Gastroesophageal sphincter (tissue), 4 donors: ENCODE data around the gene UPF3A. TPM values are rescaled to one million over a fixed set of nuclear protein-coding genes. Genes with fewer than 3 reads are reported as not detected.
A peak's percentile ranks its signal among the peaks of the same experiment; 100 is the strongest.

Experiments
- ATAC-seq: fragments of 150-250 bp; one replicate; pipeline ENCODE4 v1.9.1; 2016; ENCODE audit warnings: mild to moderate bottlenecking, moderate library complexity
- H3K27ac ChIP-seq, 4 donors: fragments of 200-600 bp; sonication (generic) in 3 of 4; 1 replicate in 3 of 4; 2 replicates in 1 of 4; pipeline ENCODE4 v1.5.1; 2016 to 2019
- H3K27me3 ChIP-seq: fragments of 200-600 bp; sonication (generic); one replicate; pipeline ENCODE4 v1.5.1; 2019
- H3K36me3 ChIP-seq, 2 donors: fragments of 200-600 bp; sonication (generic); one replicate each; pipeline ENCODE4 v1.5.1; 2019; ENCODE audit warnings: control low read depth in 1 of 2
- H3K4me1 ChIP-seq, 3 donors: fragments of 200-600 bp; sonication (generic); 1 replicate in 2 of 3; 2 replicates in 1 of 3; pipeline ENCODE4 v1.5.1; 2016 to 2019; ENCODE audit warnings: control low read depth in 2 of 3
- H3K4me3 ChIP-seq, 2 donors: fragments of 200-600 bp; sonication (generic); one replicate each; pipeline ENCODE4 v1.5.1; 2019; ENCODE audit warnings: mild to moderate bottlenecking in 1 of 2, moderate library complexity in 1 of 2
- H3K9me3 ChIP-seq, 3 donors: fragments of 200-600 bp; sonication (generic); one replicate each; pipeline ENCODE4 v1.5.1; 2017 to 2019; ENCODE audit warnings: control low read depth in 2 of 3
- EP300 ChIP-seq: sonication (generic); formaldehyde crosslinking; IDR thresholded peaks from one replicate; pipeline ENCODE4 v1.6.1; 2017; ENCODE audit warnings: antibody characterized with exemption, mild to moderate bottlenecking
- POLR2A ChIP-seq, 2 donors: fragments of 450-650 bp; IDR thresholded peaks; one replicate each; pipeline ENCODE4 v1.6.1; 2017; ENCODE audit warnings: antibody characterized with exemption in 2 of 2, mild to moderate bottlenecking in 2 of 2, moderate library complexity in 1 of 2
- POLR2AphosphoS5 ChIP-seq: sonication (generic); formaldehyde crosslinking; IDR thresholded peaks from one replicate; pipeline ENCODE4 v1.6.1; 2017; ENCODE audit warnings: antibody characterized with exemption
- WGBS, 2 donors: methylation state at CpG; one replicate each; pipeline ENCODE4 v1.1.5; 2018; ENCODE audit warnings: low coverage in 1 of 2; 5-methylcytosine and 5-hydroxymethylcytosine counted together
- total RNA-seq, 4 donors: library from RNA; depleted of rRNA; stranded (reverse); fragments of >200 nt; gene quantifications; one replicate each; pipeline ENCODE4 v1.1.0, GENCODE V29; 2016
- TF ChIP-seq, protein P1 (sequence below), 4 experiments: fragments of 200-600 bp in 2 of 4; fragments of 450-650 bp in 2 of 4; sonication (generic) in 1 of 4; IDR thresholded peaks; one replicate each; pipeline ENCODE4 v1.5.1; 2017 to 2019; ENCODE audit warnings: antibody characterized with exemption in 4 of 4, mild to moderate bottlenecking in 2 of 4, moderate library complexity in 2 of 4

The UPF3A gene
- total RNA-seq, 4 donors from 2014 or later, result 31.0 to 40.0 (median 37.9) TPM

- TF ChIP-seq POLR2A (IDR thresholded peaks at IDR 0.05), result no peak
- TF ChIP-seq POLR2AphosphoS5, result no peak
- no peak for TF ChIP-seq EP300
- TF ChIP-seq, protein P1, sequence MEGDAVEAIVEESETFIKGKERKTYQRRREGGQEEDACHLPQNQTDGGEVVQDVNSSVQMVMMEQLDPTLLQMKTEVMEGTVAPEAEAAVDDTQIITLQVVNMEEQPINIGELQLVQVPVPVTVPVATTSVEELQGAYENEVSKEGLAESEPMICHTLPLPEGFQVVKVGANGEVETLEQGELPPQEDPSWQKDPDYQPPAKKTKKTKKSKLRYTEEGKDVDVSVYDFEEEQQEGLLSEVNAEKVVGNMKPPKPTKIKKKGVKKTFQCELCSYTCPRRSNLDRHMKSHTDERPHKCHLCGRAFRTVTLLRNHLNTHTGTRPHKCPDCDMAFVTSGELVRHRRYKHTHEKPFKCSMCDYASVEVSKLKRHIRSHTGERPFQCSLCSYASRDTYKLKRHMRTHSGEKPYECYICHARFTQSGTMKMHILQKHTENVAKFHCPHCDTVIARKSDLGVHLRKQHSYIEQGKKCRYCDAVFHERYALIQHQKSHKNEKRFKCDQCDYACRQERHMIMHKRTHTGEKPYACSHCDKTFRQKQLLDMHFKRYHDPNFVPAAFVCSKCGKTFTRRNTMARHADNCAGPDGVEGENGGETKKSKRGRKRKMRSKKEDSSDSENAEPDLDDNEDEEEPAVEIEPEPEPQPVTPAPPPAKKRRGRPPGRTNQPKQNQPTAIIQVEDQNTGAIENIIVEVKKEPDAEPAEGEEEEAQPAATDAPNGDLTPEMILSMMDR (IDR thresholded peaks at IDR 0.05), result no peak
- Histone ChIP-seq H3K36me3 (peaks cover 0 to 24% of the 10 kb centered on the region in 2 donors), H3K9me3 (no peaks in the 10 kb centered on the region), H3K4me3 (no peak overlapping the region), H3K27me3 (no peaks in the 10 kb centered on the region), H3K27ac (no peak overlapping the region), H3K4me1 (peaks cover 0 to 13% (median 0%) of the 10 kb centered on the region in 3 donors)
- 83 to 87% methylated on average over 2 to 3 of the region's 6 CpGs for WGBS, 2 donors
- ATAC-seq, result no peak
Observed at GRCh38 chr13:114309806-114310410, 28.5 kb downstream of the UPF3A start.

GRCh38 chr13:114310956-114311355 lies 29.6 kb downstream of the UPF3A start:
- Histone ChIP-seq H3K4me1 (peaks cover 5 to 23% (median 10%) of the 10 kb centered on the region in 3 donors), H3K9me3 (no peaks in the 10 kb centered on the region), H3K27me3 (no peaks in the 10 kb centered on the region), H3K27ac (no peak overlapping the region), H3K36me3 (peaks cover 0 to 16% of the 10 kb centered on the region in 2 donors), H3K4me3 (no peak overlapping the region)
- TF ChIP-seq EP300 (no peak), POLR2A (IDR thresholded peaks at IDR 0.05) (no peak), POLR2AphosphoS5 (no peak)
- TF ChIP-seq, protein P1 (IDR thresholded peaks at IDR 0.05), result no peak
- ATAC-seq, result no peak
- WGBS, 2 donors, result 44 to 50% methylated on average over 4 to 5 of the region's 5 CpGs

- H3K4me3 ChIP-seq, result no peak overlapping the region
- H3K36me3 ChIP-seq, result peaks cover 0 to 11% of the 10 kb centered on the region in 2 donors
- TF ChIP-seq EP300, result no peak
- no peak for TF ChIP-seq POLR2A (IDR thresholded peaks at IDR 0.05)
- TF ChIP-seq, protein P1 (IDR thresholded peaks at IDR 0.05), result no peak
- no peak for TF ChIP-seq POLR2AphosphoS5
- no peak for ATAC-seq
- peaks cover 5 to 28% (median 14%) of the 10 kb centered on the region in 3 donors for H3K4me1 ChIP-seq
- no peak overlapping the region for H3K27ac ChIP-seq
- H3K9me3 ChIP-seq, result no peaks in the 10 kb centered on the region
- H3K27me3 ChIP-seq, result no peaks in the 10 kb centered on the region
Observed at GRCh38 chr13:114311387-114311786, 30.0 kb downstream of the UPF3A start.

- ATAC-seq, result no peak
- Histone ChIP-seq H3K27me3 (no peaks in the 10 kb centered on the region), H3K9me3 (no peaks in the 10 kb centered on the region), H3K4me1 (peaks cover 5 to 33% (median 14%) of the 10 kb centered on the region in 3 donors), H3K4me3 (no peak overlapping the region), H3K27ac (no peak overlapping the region), H3K36me3 (peaks cover 0 to 6% of the 10 kb centered on the region in 2 donors)
- no peak for TF ChIP-seq EP300
- 40 to 54% methylated on average over 2 of the region's 2 CpGs for WGBS, 2 donors
Observed at GRCh38 chr13:114311908-114312307, 30.5 kb downstream of the UPF3A start.

GRCh38 chr13:114313061-114313860 lies 31.9 kb downstream of the UPF3A start:
- TF ChIP-seq, protein P1 (IDR thresholded peaks at IDR 0.05), result no peak
- TF ChIP-seq EP300 (no peak), POLR2A (IDR thresholded peaks at IDR 0.05) (no peak), POLR2AphosphoS5 (no peak)
- H3K9me3 ChIP-seq, result no peaks in the 10 kb centered on the region
- ATAC-seq, result no peak
- no peaks in the 10 kb centered on the region for H3K27me3 ChIP-seq
- H3K36me3 ChIP-seq, result no peaks in the 10 kb centered on the region
- H3K4me1 ChIP-seq, result peaks cover 5 to 46% (median 14%) of the 10 kb centered on the region in 3 donors
- 77 to 82% methylated on average over 5 to 13 of the region's 17 CpGs for WGBS, 2 donors
- peak overlapping the region; percentile 70 to 75 for H3K4me3 ChIP-seq
- peak overlapping the region; percentile 72 to 99 (median 94) for H3K27ac ChIP-seq
